HEK293T (cell line): Measurements from ENCODE around the gene PCK1.

Experiments used
- CTCF ChIA-PET: fragments of 350-600 bp; formaldehyde crosslinking; extraction: SDS; loops from one replicate; lab custom pipeline; 2021; ENCODE audit warnings: antibody characterized with exemption, inconsistent platforms; lab: Yijun Ruan, JAX
- POLR2A ChIA-PET: fragments of 350-600 bp; formaldehyde crosslinking; extraction: SDS; loops from one replicate; lab custom pipeline; 2020; ENCODE audit warnings: antibody characterized with exemption, inconsistent platforms; lab: Yijun Ruan, JAX
- DNase-seq: peaks from one replicate; pipeline ENCODE4 v3.0.0; 2012; ENCODE audit warnings: mixed read lengths; ENCODE audit errors: extremely low spot score
- ARNT ChIP-seq: fragments of 450-650 bp; IDR thresholded peaks from 2 replicates; pipeline ENCODE4 v1.6.1; 2017; ENCODE audit warnings: mild to moderate bottlenecking
- BHLHE40 ChIP-seq: fragments of 450-650 bp; IDR thresholded peaks from 2 replicates; pipeline ENCODE4 v1.6.1; 2016; ENCODE audit warnings: mild to moderate bottlenecking, moderate library complexity, borderline replicate concordance
- CTBP1 ChIP-seq: fragments of 450-650 bp; IDR thresholded peaks from 2 replicates; pipeline ENCODE4 v1.6.1; 2016; ENCODE audit warnings: borderline replicate concordance
- ELF4 ChIP-seq: fragments of 450-650 bp; IDR thresholded peaks from 2 replicates; pipeline ENCODE4 v1.6.1; 2017; ENCODE audit warnings: antibody characterized with exemption
- FOXA1 ChIP-seq: fragments of 450-650 bp; IDR thresholded peaks from 2 replicates; pipeline ENCODE4 v1.6.1; 2016; ENCODE audit warnings: mild to moderate bottlenecking
- FOXK2 ChIP-seq: fragments of 450-650 bp; IDR thresholded peaks from 2 replicates; pipeline ENCODE4 v1.6.1; 2016; ENCODE audit warnings: mild to moderate bottlenecking
- FOXM1 ChIP-seq: fragments of 450-650 bp; IDR thresholded peaks from 2 replicates; pipeline ENCODE4 v1.6.1; 2017; ENCODE audit warnings: mild to moderate bottlenecking, borderline replicate concordance
- HDGF ChIP-seq: fragments of 450-650 bp; IDR thresholded peaks from 2 replicates; pipeline ENCODE4 v1.6.1; 2017; ENCODE audit warnings: antibody characterized with exemption, borderline replicate concordance
- L3MBTL2 ChIP-seq: fragments of 450-650 bp; conservative IDR thresholded peaks from 2 replicates; pipeline ENCODE4 v1.6.1; 2016; ENCODE audit warnings: mild to moderate bottlenecking
- LEF1 ChIP-seq: fragments of 450-650 bp; IDR thresholded peaks from 2 replicates; pipeline ENCODE4 v1.6.1; 2017; ENCODE audit warnings: mild to moderate bottlenecking, borderline replicate concordance
- NFRKB ChIP-seq: fragments of 450-650 bp; IDR thresholded peaks from 2 replicates; pipeline ENCODE4 v1.6.1; 2016; ENCODE audit warnings: mild to moderate bottlenecking, moderate library complexity
- SP1 ChIP-seq: fragments of 450-650 bp; IDR thresholded peaks from 2 replicates; pipeline ENCODE4 v1.6.1; 2017
- SUZ12 ChIP-seq: fragments of 450-650 bp; IDR thresholded peaks from 2 replicates; pipeline ENCODE4 v1.6.1; 2016; ENCODE audit warnings: mild to moderate bottlenecking
- TARDBP ChIP-seq: fragments of 450-650 bp; IDR thresholded peaks from 2 replicates; pipeline ENCODE4 v1.6.1; 2016
- ZNF384 ChIP-seq: fragments of 450-650 bp; IDR thresholded peaks from 2 replicates; pipeline ENCODE4 v1.6.1; 2016
- TF ChIP-seq, protein P1 (sequence below): fragments of 450-650 bp; IDR thresholded peaks from 2 replicates; pipeline ENCODE4 v1.6.1; 2016

Gene PCK1

DNA sequence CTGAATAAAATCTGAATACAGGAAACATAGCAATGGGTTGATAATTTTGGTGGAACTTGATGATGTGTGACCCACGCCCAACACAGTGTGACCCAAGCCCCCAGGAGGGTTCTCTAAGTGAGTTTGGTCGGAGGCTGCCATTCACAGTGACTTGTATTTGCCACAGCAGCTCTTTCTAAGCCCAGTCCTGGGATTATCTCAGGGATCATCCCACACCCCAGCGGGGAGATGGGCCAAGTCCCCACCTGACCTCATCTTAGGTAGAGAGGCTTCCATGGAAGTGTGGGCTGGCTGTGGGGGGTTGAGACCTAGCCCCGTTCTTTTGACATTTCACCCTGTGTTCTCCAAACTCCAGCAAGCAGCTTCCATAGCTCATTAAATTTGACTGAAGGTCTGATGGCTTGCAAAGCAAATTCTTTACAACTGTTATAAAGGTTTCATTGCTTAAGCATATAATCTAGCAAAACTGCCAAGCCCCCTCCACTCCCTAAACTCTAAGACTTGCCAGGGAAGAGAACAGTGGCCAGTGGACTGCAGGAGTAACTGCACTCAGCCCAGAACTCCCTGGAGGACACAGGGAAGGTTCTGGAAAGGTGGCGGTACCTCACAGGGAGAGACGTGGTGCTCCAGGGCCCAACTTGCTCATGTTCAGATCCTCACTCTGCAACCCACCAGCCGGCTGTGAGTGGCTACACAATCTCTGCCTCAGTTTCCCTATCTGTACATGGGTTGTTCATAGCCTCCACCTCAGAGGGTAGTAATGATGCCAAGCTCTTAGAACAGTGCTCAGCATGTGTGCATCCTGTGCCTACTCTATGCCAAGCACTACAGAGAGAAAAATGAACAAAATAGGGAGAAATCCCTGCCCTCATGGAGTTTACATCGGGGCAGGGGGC is 1.0 kb upstream of the PCK1 start:
- POLR2A ChIA-PET = interaction anchor here (1.8 kb wide), 1 partner anchor 22 kb away, joined by 6 read pairs; no protein-coding TSS in a partner anchor
- DNase-seq = no peak
- CTCF ChIA-PET = no interaction called here
- TF ChIP-seq SP1 (no peak), TARDBP (no peak), FOXA1 (no peak), HDGF (no peak), L3MBTL2 (no peak), ZNF384 (no peak), ARNT (no peak), FOXK2 (no peak)

DNA sequence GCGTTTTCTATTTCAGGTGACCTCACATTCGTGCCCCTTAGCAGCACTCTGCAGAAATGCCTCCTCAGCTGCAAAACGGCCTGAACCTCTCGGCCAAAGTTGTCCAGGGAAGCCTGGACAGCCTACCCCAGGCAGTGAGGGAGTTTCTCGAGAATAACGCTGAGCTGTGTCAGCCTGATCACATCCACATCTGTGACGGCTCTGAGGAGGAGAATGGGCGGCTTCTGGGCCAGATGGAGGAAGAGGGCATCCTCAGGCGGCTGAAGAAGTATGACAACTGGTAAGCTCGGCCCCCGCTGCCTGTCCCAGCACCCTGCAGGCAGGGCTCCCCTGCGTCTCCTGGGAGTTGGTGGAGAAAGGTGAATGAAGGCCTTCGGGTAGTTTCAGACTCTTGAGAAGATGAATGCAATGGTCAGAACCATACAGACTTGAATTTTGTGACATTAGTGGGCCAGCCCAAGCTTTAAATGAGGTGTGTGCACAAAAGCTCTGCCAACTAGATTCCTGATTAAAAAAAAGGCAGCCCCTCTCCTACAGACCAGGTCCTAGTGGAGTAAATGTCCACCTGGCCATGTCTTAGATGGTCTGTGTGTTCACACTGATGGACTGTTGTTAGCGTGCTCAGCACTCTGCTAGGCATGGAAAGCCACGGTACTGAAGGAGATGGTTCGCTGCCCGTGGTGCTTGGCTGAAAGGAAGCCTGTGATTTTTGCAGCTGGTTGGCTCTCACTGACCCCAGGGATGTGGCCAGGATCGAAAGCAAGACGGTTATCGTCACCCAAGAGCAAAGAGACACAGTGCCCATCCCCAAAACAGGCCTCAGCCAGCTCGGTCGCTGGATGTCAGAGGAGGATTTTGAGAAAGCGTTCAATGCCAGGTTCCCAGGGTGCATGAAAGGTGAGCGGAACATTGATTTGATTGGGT is 708 bp downstream of the PCK1 start:
- ChIA-PET CTCF (interaction anchor here (1.1 kb wide), 1 partner anchor 12 kb away, joined by 3 read pairs; no protein-coding TSS in a partner anchor), POLR2A (interaction anchor here (1.8 kb wide), 1 partner anchor 20 kb away, joined by 6 read pairs; no protein-coding TSS in a partner anchor)
- no peak for TF ChIP-seq ELF4
- no peak for TF ChIP-seq SP1
- no peak for TF ChIP-seq LEF1
- no peak for TF ChIP-seq BHLHE40
- no peak for TF ChIP-seq FOXM1
- TF ChIP-seq, protein P1, sequence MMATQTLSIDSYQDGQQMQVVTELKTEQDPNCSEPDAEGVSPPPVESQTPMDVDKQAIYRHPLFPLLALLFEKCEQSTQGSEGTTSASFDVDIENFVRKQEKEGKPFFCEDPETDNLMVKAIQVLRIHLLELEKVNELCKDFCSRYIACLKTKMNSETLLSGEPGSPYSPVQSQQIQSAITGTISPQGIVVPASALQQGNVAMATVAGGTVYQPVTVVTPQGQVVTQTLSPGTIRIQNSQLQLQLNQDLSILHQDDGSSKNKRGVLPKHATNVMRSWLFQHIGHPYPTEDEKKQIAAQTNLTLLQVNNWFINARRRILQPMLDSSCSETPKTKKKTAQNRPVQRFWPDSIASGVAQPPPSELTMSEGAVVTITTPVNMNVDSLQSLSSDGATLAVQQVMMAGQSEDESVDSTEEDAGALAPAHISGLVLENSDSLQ = no peak
- no peak for TF ChIP-seq ZNF384
- no peak for TF ChIP-seq TARDBP
- no peak for TF ChIP-seq SUZ12
- TF ChIP-seq HDGF = no peak
- TF ChIP-seq ARNT = no peak
- DNase-seq = no peak

DNA sequence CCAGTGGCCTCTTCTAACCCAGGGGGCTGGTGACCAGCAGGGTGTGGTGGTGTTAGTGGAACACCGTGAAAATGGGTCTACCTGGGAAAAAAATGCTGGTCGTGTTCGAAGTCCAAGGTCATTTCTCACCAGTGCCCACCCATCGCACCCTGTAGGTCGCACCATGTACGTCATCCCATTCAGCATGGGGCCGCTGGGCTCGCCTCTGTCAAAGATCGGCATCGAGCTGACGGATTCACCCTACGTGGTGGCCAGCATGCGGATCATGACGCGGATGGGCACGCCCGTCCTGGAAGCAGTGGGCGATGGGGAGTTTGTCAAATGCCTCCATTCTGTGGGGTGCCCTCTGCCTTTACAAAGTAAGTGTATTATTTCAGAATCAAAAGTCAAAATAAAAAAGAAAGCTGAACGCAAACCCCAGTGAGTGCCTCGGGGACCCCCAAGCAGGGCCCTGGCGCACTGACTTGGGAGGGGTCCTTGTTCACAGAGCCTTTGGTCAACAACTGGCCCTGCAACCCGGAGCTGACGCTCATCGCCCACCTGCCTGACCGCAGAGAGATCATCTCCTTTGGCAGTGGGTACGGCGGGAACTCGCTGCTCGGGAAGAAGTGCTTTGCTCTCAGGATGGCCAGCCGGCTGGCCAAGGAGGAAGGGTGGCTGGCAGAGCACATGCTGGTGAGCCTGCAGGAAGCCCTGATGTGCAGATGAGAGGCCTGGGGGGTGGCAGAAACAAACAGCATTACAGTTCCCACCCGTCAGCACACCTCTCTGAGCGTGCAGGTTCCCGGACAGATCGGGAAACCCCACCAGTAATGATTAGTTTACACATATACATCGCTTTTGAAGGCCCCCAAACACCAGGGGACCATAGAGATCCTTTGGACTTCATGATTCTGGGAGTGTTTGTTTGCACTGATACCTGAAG is 1.9 kb downstream of the PCK1 start:
- DNase-seq = no peak
- ChIA-PET POLR2A (no interaction called here), CTCF (no interaction called here)
- TF ChIP-seq FOXA1 = no peak
- TF ChIP-seq ZNF384 = no peak
- TF ChIP-seq ARNT = no peak
- no peak for TF ChIP-seq LEF1
- TF ChIP-seq CTBP1 = no peak
- TF ChIP-seq SP1 = no peak
- TF ChIP-seq, protein P1 = no peak
- no peak for TF ChIP-seq ELF4

DNA sequence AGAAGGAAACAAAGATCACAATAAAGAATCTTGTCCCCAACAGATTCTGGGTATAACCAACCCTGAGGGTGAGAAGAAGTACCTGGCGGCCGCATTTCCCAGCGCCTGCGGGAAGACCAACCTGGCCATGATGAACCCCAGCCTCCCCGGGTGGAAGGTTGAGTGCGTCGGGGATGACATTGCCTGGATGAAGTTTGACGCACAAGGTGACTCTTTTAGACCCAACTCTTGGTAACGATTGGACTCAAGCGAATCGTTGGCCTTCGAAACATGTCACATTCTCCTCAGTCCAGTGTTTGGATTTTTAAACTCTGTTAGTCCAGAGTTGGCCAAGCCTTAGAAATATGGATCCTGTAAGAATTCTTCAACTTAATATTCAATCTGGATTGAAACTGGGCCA is 2.6 kb downstream of the PCK1 start:
- POLR2A ChIA-PET = no interaction called here
- CTCF ChIA-PET = no interaction called here

More for the DNA sequence above, 2.6 kb downstream of the PCK1 start:
- DNase-seq = no peak
- TF ChIP-seq SP1 (no peak), NFRKB (no peak), SUZ12 (no peak), CTBP1 (no peak), FOXA1 (no peak), ZNF384 (no peak), BHLHE40 (no peak), FOXM1 (no peak), TARDBP (no peak)
- TF ChIP-seq, protein P1 = no peak
